Peyer's patch (tissue), 4 donors: ENCODE data around the gene MYD88.

Experiments
- CTCF ChIP-seq, 6 experiments: fragments of 450-650 bp in 4 of 6; fragments of 200-600 bp in 2 of 6; sonication (generic) in 1 of 6; IDR thresholded peaks; one replicate each; pipeline ENCODE4 v1.5.1; 2017 to 2019; ENCODE audit warnings: antibody characterized with exemption in 6 of 6, mild to moderate bottlenecking in 3 of 6, moderate library complexity in 1 of 6
- POLR2A ChIP-seq, 2 donors: fragments of 450-650 bp; IDR thresholded peaks; one replicate each; pipeline ENCODE4 v1.5.1; 2017; ENCODE audit warnings: antibody characterized with exemption in 2 of 2, mild to moderate bottlenecking in 2 of 2, moderate library complexity in 2 of 2

GRCh38 chr3:38157117-38157516, 18.7 kb downstream of the MYD88 start:
- TF ChIP-seq POLR2A (IDR thresholded peaks at IDR 0.05) = no peak
- TF ChIP-seq CTCF (IDR thresholded peaks at IDR 0.05) = no peak
